ENCODE results near the gene BTNL3.

Gene BTNL3

DNA sequence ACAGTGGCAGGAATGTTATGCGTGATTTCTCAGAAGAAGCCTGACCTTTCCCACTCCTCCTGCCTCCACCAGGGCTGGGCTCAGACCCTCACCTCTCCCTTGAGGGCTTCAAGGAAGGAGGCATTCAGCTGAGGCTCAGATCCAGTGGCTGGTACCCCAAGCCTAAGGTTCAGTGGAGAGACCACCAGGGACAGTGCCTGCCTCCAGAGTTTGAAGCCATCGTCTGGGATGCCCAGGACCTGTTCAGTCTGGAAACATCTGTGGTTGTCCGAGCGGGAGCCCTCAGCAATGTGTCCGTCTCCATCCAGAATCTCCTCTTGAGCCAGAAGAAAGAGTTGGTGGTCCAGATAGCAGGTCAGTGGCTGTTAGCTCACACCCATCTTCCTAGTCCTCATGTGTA lies 61.4 kb downstream of the BTNL3 start:
- Mint-ChIP-seq H3K36me3 (ENCODE audit: low read depth) (no peaks in the 10 kb centered on the region), H3K27me3 (ENCODE audit: low read depth) (peaks cover 51% of the 10 kb centered on the region), H3K4me3 (no peak overlapping the region), H3K9me3 (no peaks in the 10 kb centered on the region), H3K27ac (no peak overlapping the region), H3K4me1 (ENCODE audit: low read depth) (peaks cover 10% of the 10 kb centered on the region)

GRCh38 chr5:181051841-181052671 lies 63.4 kb downstream of the BTNL3 start:
- peak overlapping the region; percentile 57 for H3K27ac Mint-ChIP-seq
- H3K4me3 Mint-ChIP-seq, result peak overlapping the region; percentile 69
- H3K36me3 Mint-ChIP-seq (ENCODE audit: low read depth), result no peaks in the 10 kb centered on the region
- H3K9me3 Mint-ChIP-seq, result no peaks in the 10 kb centered on the region
- peaks cover 71% of the 10 kb centered on the region for H3K27me3 Mint-ChIP-seq (ENCODE audit: low read depth)
- H3K4me1 Mint-ChIP-seq (ENCODE audit: low read depth), result peaks cover 10% of the 10 kb centered on the region

- Mint-ChIP-seq H3K27ac (no peak overlapping the region), H3K4me1 (ENCODE audit: low read depth) (peaks cover 10% of the 10 kb centered on the region), H3K9me3 (no peaks in the 10 kb centered on the region), H3K4me3 (peak overlapping the region; percentile 69), H3K27me3 (ENCODE audit: low read depth) (peaks cover 74% of the 10 kb centered on the region), H3K36me3 (ENCODE audit: low read depth) (no peaks in the 10 kb centered on the region)
These were observed 64.2 kb downstream of the BTNL3 start for GRCh38 chr5:181052672-181053487.

GRCh38 chr5:181053488-181054121 lies 65.0 kb downstream of the BTNL3 start:
- peaks cover 81% of the 10 kb centered on the region for H3K27me3 Mint-ChIP-seq (ENCODE audit: low read depth)
- peak overlapping the region; percentile 60 for H3K4me3 Mint-ChIP-seq
- no peaks in the 10 kb centered on the region for H3K9me3 Mint-ChIP-seq
- H3K27ac Mint-ChIP-seq, result no peak overlapping the region
- no peaks in the 10 kb centered on the region for H3K36me3 Mint-ChIP-seq (ENCODE audit: low read depth)
- peaks cover 10% of the 10 kb centered on the region for H3K4me1 Mint-ChIP-seq (ENCODE audit: low read depth)

DNA sequence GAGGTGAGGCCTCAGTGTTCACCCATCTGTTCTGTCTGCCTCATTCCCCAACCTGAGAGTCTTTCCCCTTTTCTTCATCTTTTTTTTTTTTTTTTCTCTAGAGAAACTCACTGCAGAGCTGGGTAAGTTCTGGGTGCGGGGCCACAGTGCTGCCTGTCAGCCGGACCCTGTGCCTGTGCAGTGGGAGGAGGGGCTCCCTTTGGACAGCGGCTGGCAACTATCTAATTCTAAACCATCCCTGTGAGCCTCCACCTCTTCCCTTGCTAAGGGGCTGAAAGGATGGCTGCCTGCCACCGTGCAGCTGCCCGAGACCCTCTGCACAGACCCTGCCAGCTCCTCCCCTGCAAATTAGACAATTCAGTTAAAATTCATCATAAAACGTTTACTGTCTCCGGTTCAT lies 65.5 kb downstream of the BTNL3 start:
- Mint-ChIP-seq H3K27ac (no peak overlapping the region), H3K36me3 (ENCODE audit: low read depth) (no peaks in the 10 kb centered on the region), H3K27me3 (ENCODE audit: low read depth) (peaks cover 85% of the 10 kb centered on the region), H3K9me3 (no peaks in the 10 kb centered on the region), H3K4me3 (peak overlapping the region; percentile 40), H3K4me1 (ENCODE audit: low read depth) (peaks cover 10% of the 10 kb centered on the region)

- Mint-ChIP-seq H3K27me3 (ENCODE audit: low read depth) (peaks cover 82% of the 10 kb centered on the region), H3K4me3 (no peak overlapping the region), H3K4me1 (ENCODE audit: low read depth) (peaks cover 10% of the 10 kb centered on the region), H3K27ac (no peak overlapping the region), H3K9me3 (no peaks in the 10 kb centered on the region), H3K36me3 (ENCODE audit: low read depth) (no peaks in the 10 kb centered on the region)
These were observed 66.3 kb downstream of the BTNL3 start for GRCh38 chr5:181054871-181055459.

All from T-helper 1 cell treated with Interleukin-12 subunit alpha and Interleukin-12 subunit beta and Interleukin-4 antibody, amounts not matched to agents 30 μg/mL and 1 μg/mL, for 36 hours (primary cell).